Measurements from ENCODE around the gene ANKRD13C.
"Not testable (repeated sequence)": the region's sequence is repeated elsewhere in the genome, so short reads cannot be mapped to it uniquely, and the experiment has no call there.

The ANKRD13C gene

GRCh38 chr1:70373580-70373979 lies 19.1 kb upstream of the ANKRD13C start:
- TF ChIP-seq WT1 (tag by site-specific recombination; IDR thresholded peaks at IDR 0.05) = peak; percentile 64; the same call in 1 of the 2 replicates
- TF ChIP-seq HIC1 (tag by site-specific recombination; IDR thresholded peaks at IDR 0.05) = 0 out of 2 replicates have a peak, but pooled peaks have one; percentile 17
- peak; percentile 90 for TF ChIP-seq GLIS1 (tag by site-specific recombination; IDR thresholded peaks at IDR 0.05)
- peak; percentile 26; the same call in 1 of the 2 replicates for TF ChIP-seq KLF7 (tag by site-specific recombination; IDR thresholded peaks at IDR 0.05; ENCODE audit: borderline replicate concordance)
- TF ChIP-seq KLF1 (tag by site-specific recombination; IDR thresholded peaks at IDR 0.05) = peak; percentile 75
- TF ChIP-seq ZSCAN30 (tag by site-specific recombination; IDR thresholded peaks at IDR 0.05) = 0 out of 2 replicates have a peak, but pooled peaks have one; percentile 36
- CTCF ChIA-PET; H3K4me3 ChIP-seq (ENCODE audit: low read depth, low read length); H3K36me3 ChIP-seq (ENCODE audit: control insufficient read depth in 2 of 2, insufficient read depth in 1 of 2, low read length in 2 of 2); H3K9me3 ChIP-seq (ENCODE audit: control insufficient read depth, insufficient read depth, low read depth, low read length); H3K27ac ChIP-seq (ENCODE audit: extremely low read depth, low read depth, low read length); H3K4me1 ChIP-seq (ENCODE audit: control insufficient read depth, insufficient read depth, low read length): not testable (repeated sequence)
- POLR2A ChIA-PET = interaction anchor here (1.4 kb wide), 1 partner anchor 19 kb away, joined by 4 read pairs; the partner anchor contains the start of gene ANKRD13C

GRCh38 chr1:70372426-70372825 lies 17.9 kb upstream of the ANKRD13C start:
- Histone ChIP-seq H3K9me3 (ENCODE audit: control insufficient read depth, insufficient read depth, low read depth, low read length) (no peaks in the 10 kb centered on the region), H3K4me1 (ENCODE audit: control insufficient read depth, insufficient read depth, low read length) (no peaks in the 10 kb centered on the region), H3K36me3 (ENCODE audit: control insufficient read depth in 2 of 2, insufficient read depth in 1 of 2, low read length in 2 of 2) (no peaks in the 10 kb centered on the region), H3K4me3 (ENCODE audit: low read depth, low read length) (no peak overlapping the region), H3K27ac (ENCODE audit: extremely low read depth, low read depth, low read length) (no peak overlapping the region)
- POLR2A ChIA-PET = no interaction called here
- CTCF ChIA-PET = no interaction called here
- TF ChIP-seq SCRT1 (tag by site-specific recombination; IDR thresholded peaks at IDR 0.05; ENCODE audit: borderline replicate concordance) (no peak), ZNF2 (tag by site-specific recombination; IDR thresholded peaks at IDR 0.05) (no peak), GLI4 (tag by site-specific recombination; IDR thresholded peaks at IDR 0.05) (no peak), ZNF518A (tag by site-specific recombination; conservative IDR thresholded peaks at IDR 0.05; ENCODE audit: low read depth) (no peak), ZNF292 (tag by site-specific recombination; IDR thresholded peaks at IDR 0.05; ENCODE audit: borderline replicate concordance, low read depth) (no peak), ZNF529 (tag by site-specific recombination; IDR thresholded peaks at IDR 0.05; ENCODE audit: insufficient replicate concordance) (no peak), ZNF555 (tag by site-specific recombination; conservative IDR thresholded peaks at IDR 0.05) (no peak), ELK4 (IDR thresholded peaks at IDR 0.05; ENCODE audit: borderline replicate concordance, low read depth, low read length) (no peak)

- H3K9me3 ChIP-seq (ENCODE audit: control insufficient read depth, insufficient read depth, low read depth, low read length); POLR2A ChIA-PET; H3K36me3 ChIP-seq (ENCODE audit: control insufficient read depth in 2 of 2, insufficient read depth in 1 of 2, low read length in 2 of 2); H3K27ac ChIP-seq (ENCODE audit: extremely low read depth, low read depth, low read length); H3K4me3 ChIP-seq (ENCODE audit: low read depth, low read length); H3K4me1 ChIP-seq (ENCODE audit: control insufficient read depth, insufficient read depth, low read length); CTCF ChIA-PET: not testable (repeated sequence)
Measured at GRCh38 chr1:70371586-70371985, 17.1 kb upstream of the ANKRD13C start.

GRCh38 chr1:70367397-70367796 lies 12.9 kb upstream of the ANKRD13C start:
- H3K27ac ChIP-seq (ENCODE audit: extremely low read depth, low read depth, low read length); H3K4me3 ChIP-seq (ENCODE audit: low read depth, low read length); H3K4me1 ChIP-seq (ENCODE audit: control insufficient read depth, insufficient read depth, low read length); POLR2A ChIA-PET; H3K36me3 ChIP-seq (ENCODE audit: control insufficient read depth in 2 of 2, insufficient read depth in 1 of 2, low read length in 2 of 2); H3K9me3 ChIP-seq (ENCODE audit: control insufficient read depth, insufficient read depth, low read depth, low read length); CTCF ChIA-PET: not testable (repeated sequence)

GRCh38 chr1:70366997-70367396 lies 12.5 kb upstream of the ANKRD13C start:
- H3K4me1 ChIP-seq (ENCODE audit: control insufficient read depth, insufficient read depth, low read length); H3K27ac ChIP-seq (ENCODE audit: extremely low read depth, low read depth, low read length); CTCF ChIA-PET; H3K9me3 ChIP-seq (ENCODE audit: control insufficient read depth, insufficient read depth, low read depth, low read length); H3K4me3 ChIP-seq (ENCODE audit: low read depth, low read length); POLR2A ChIA-PET; H3K36me3 ChIP-seq (ENCODE audit: control insufficient read depth in 2 of 2, insufficient read depth in 1 of 2, low read length in 2 of 2): not testable (repeated sequence)
